A673 (cell line): ENCODE data around the gene PDE8A. TPM values are rescaled to one million over a fixed set of nuclear protein-coding genes. Genes with fewer than 3 reads are reported as not detected.

Experiments used
- BruUV-seq: library from RNA; stranded (reverse); fragments of 400-500 nt; replicated peaks from 2 replicates; lab custom pipeline; 2021; lab: Mats Ljungman, UMichigan
- CTCF ChIA-PET: fragments of 300-600 bp; sonication (Branson Sonifier 250); formaldehyde crosslinking; loops from one replicate; lab custom pipeline; 2022; ENCODE audit warnings: antibody characterized with exemption; lab: Charles Lee
- POLR2A ChIA-PET: fragments of 300-600 bp; sonication (Branson Sonifier 250); formaldehyde crosslinking; loops from one replicate; lab custom pipeline; 2022; ENCODE audit warnings: antibody characterized with exemption; ENCODE audit not compliant: low non-redundant PET; lab: Charles Lee
- DNase-seq: peaks from one replicate; pipeline ENCODE4 v3.0.0-alpha.2; 2015; ENCODE audit warnings: low spot score
- H3K27ac ChIP-seq: fragments of 200-600 bp; sonication (generic); 2 replicates; pipeline ENCODE4 v1.5.1; 2016; ENCODE audit warnings: mixed run types, low read depth, mild to moderate bottlenecking, mixed read lengths, antibody characterized with exemption, low read length; ENCODE audit not compliant: poor library complexity, severe bottlenecking
- H3K27me3 ChIP-seq: fragments of 200-600 bp; sonication (generic); replicated peaks from 2 replicates; pipeline ENCODE4 v1.6.1; 2017; ENCODE audit warnings: mixed run types, low read depth, mild to moderate bottlenecking, mixed read lengths, antibody characterized with exemption, low read length; ENCODE audit not compliant: insufficient read depth, poor library complexity
- H3K36me3 ChIP-seq: fragments of 200-600 bp; sonication (generic); 2 replicates; pipeline ENCODE4 v1.6.1; 2016; ENCODE audit warnings: mixed run types, mild to moderate bottlenecking, mixed read lengths, antibody characterized with exemption, low read length; ENCODE audit not compliant: insufficient read depth, poor library complexity, severe bottlenecking
- H3K4me1 ChIP-seq: fragments of 200-600 bp; sonication (generic); 2 replicates; pipeline ENCODE4 v1.6.1; 2017; ENCODE audit warnings: mixed run types, mild to moderate bottlenecking, mixed read lengths, antibody characterized with exemption, low read length; ENCODE audit not compliant: insufficient read depth, poor library complexity, severe bottlenecking
- H3K4me3 ChIP-seq: fragments of 200-600 bp; sonication (generic); 2 replicates; pipeline ENCODE4 v1.5.1; 2016; ENCODE audit warnings: low read depth, mixed run types, mild to moderate bottlenecking, mixed read lengths, low read length; ENCODE audit not compliant: poor library complexity, severe bottlenecking
- H3K9me3 ChIP-seq: fragments of 200-600 bp; sonication (generic); 2 replicates; pipeline ENCODE4 v1.6.1; 2016; ENCODE audit warnings: mixed run types, low read depth, mild to moderate bottlenecking, mixed read lengths, antibody characterized with exemption, low read length; ENCODE audit not compliant: poor library complexity, severe bottlenecking
- CTCF ChIP-seq: fragments of 300-800, 200-600 bp; sonication (generic); conservative IDR thresholded peaks from 2 replicates; pipeline ENCODE4 v1.5.1; 2017; ENCODE audit warnings: low read depth, mild to moderate bottlenecking, antibody characterized with exemption, low read length, moderate library complexity, mixed read lengths
- EZH2 ChIP-seq: fragments of 200-600 bp; sonication (generic); IDR thresholded peaks from 2 replicates; pipeline ENCODE4 v1.6.1; 2017; ENCODE audit warnings: borderline replicate concordance, low read depth, mild to moderate bottlenecking, mixed read lengths, antibody characterized with exemption, low read length; ENCODE audit not compliant: poor library complexity, severe bottlenecking
- intact Hi-C: fragments of 100-400 bp; cut with micrococcal nuclease; formaldehyde crosslinking; loops from one replicate; pipeline ENCODE4 v1.10.0; 2022; ENCODE audit not compliant: unreplicated experiment
- total RNA-seq: library from RNA; stranded (reverse); gene quantifications from 2 replicates; pipeline ENCODE4 v1.2.3, GENCODE V29; 2021

PDE8A gene
- total RNA-seq, 1 experiment from 2014 or later = 80.7 TPM

GRCh38 chr15:85154061-85154460 is 172.4 kb downstream of the PDE8A start:
- Histone ChIP-seq H3K4me3 (no peak overlapping the region), H3K27ac (no peak overlapping the region), H3K9me3 (no peaks in the 10 kb centered on the region), H3K4me1 (no peaks in the 10 kb centered on the region), H3K36me3 (no peaks in the 10 kb centered on the region), H3K27me3 (no peaks in the 10 kb centered on the region)
- POLR2A ChIA-PET = no interaction called here
- TF ChIP-seq EZH2 (no peak), CTCF (no peak)
- peak; percentile 37 for DNase-seq
- no TSS peak for BruUV-seq
- intact Hi-C loops = no loop called here
- CTCF ChIA-PET = no interaction called here

GRCh38 chr15:85155360-85155759 is 173.7 kb downstream of the PDE8A start:
- no peaks in the 10 kb centered on the region for H3K9me3 ChIP-seq
- DNase-seq = no peak
- no peaks in the 10 kb centered on the region for H3K27me3 ChIP-seq
- H3K27ac ChIP-seq = no peak overlapping the region
- CTCF ChIA-PET = no interaction called here
- no peaks in the 10 kb centered on the region for H3K4me1 ChIP-seq
- TF ChIP-seq EZH2 (no peak), CTCF (no peak)
- H3K36me3 ChIP-seq = no peaks in the 10 kb centered on the region
- intact Hi-C loops = no loop called here
- POLR2A ChIA-PET = no interaction called here
- BruUV-seq = no TSS peak
- H3K4me3 ChIP-seq = no peak overlapping the region

- intact Hi-C loops = no loop called here
- CTCF ChIA-PET = no interaction called here
- no TSS peak for BruUV-seq
These were observed 174.2 kb downstream of the PDE8A start for GRCh38 chr15:85155857-85156256.

More at GRCh38 chr15:85155857-85156256, 174.2 kb downstream of the PDE8A start:
- TF ChIP-seq EZH2 (no peak), CTCF (no peak)
- H3K36me3 ChIP-seq = no peaks in the 10 kb centered on the region
- H3K27me3 ChIP-seq = no peaks in the 10 kb centered on the region
- no peaks in the 10 kb centered on the region for H3K9me3 ChIP-seq
- no peak overlapping the region for H3K4me3 ChIP-seq
- DNase-seq = no peak
- POLR2A ChIA-PET = no interaction called here
- H3K27ac ChIP-seq = no peak overlapping the region
- H3K4me1 ChIP-seq = no peaks in the 10 kb centered on the region
